HG03439 (cell line): ENCODE data around the gene COMMD10.

Source experiments
- ATAC-seq: cut with Tn5 transposase; IDR thresholded peaks from one replicate; pipeline ENCODE4 v1.9.1; 2021; ENCODE audit warnings: mild to moderate bottlenecking, moderate library complexity; ENCODE audit not compliant: unreplicated experiment

Gene COMMD10

GRCh38 chr5:116209166-116209565, 124.3 kb downstream of the COMMD10 start:
- no peak for ATAC-seq

GRCh38 chr5:116212225-116212624, 127.4 kb downstream of the COMMD10 start:
- no peak for ATAC-seq

- no peak for ATAC-seq
Measured at GRCh38 chr5:116216246-116216645, 131.4 kb downstream of the COMMD10 start.

GRCh38 chr5:116225281-116225922, 140.6 kb downstream of the COMMD10 start:
- ATAC-seq = no peak

GRCh38 chr5:116229131-116229689, 144.4 kb downstream of the COMMD10 start:
- no peak for ATAC-seq

GRCh38 chr5:116231288-116231687, 146.5 kb downstream of the COMMD10 start:
- no peak for ATAC-seq

GRCh38 chr5:116234681-116235080, 149.9 kb downstream of the COMMD10 start:
- no peak for ATAC-seq

GRCh38 chr5:116237917-116238500, 153.2 kb downstream of the COMMD10 start:
- no peak for ATAC-seq

GRCh38 chr5:116242343-116242742, 157.5 kb downstream of the COMMD10 start:
- ATAC-seq = no peak

GRCh38 chr5:116248432-116248831, 163.6 kb downstream of the COMMD10 start:
- ATAC-seq = no peak

- ATAC-seq = no peak
Measured at GRCh38 chr5:116249648-116250047, 164.8 kb downstream of the COMMD10 start.

GRCh38 chr5:116256717-116257116, 171.9 kb downstream of the COMMD10 start:
- no peak for ATAC-seq

- no peak for ATAC-seq
Measured at GRCh38 chr5:116265471-116265870, 180.6 kb downstream of the COMMD10 start.

- ATAC-seq = no peak
Measured at GRCh38 chr5:116271446-116272025, 186.7 kb downstream of the COMMD10 start.

GRCh38 chr5:116272281-116272941, 187.6 kb downstream of the COMMD10 start:
- no peak for ATAC-seq

- ATAC-seq = peak; percentile 94
Measured at GRCh38 chr5:116273448-116274242, 188.8 kb downstream of the COMMD10 start.

- no peak for ATAC-seq
Measured at GRCh38 chr5:116274251-116274650, 189.4 kb downstream of the COMMD10 start.

- ATAC-seq = no peak
Measured at GRCh38 chr5:116275282-116275681, 190.5 kb downstream of the COMMD10 start.

- ATAC-seq = no peak
Measured at GRCh38 chr5:116276952-116277351, 192.1 kb downstream of the COMMD10 start.

GRCh38 chr5:116280149-116280803, 195.5 kb downstream of the COMMD10 start:
- ATAC-seq = no peak
